DOHH2 (cell line): ENCODE measurements around the gene MDH1B.

Experiments used
- H3F3A ChIP-seq: fragments of 200-600 bp; sonication (generic), shearing (Covaris generic); 2 replicates; pipeline ENCODE4 v1.6.0; 2016; ENCODE audit warnings: antibody characterized with exemption, mild to moderate bottlenecking; ENCODE audit not compliant: control insufficient read depth, insufficient read depth
- H3K27ac ChIP-seq: fragments of 200-600 bp; sonication (generic); 2 replicates; pipeline ENCODE4 v1.5.1; 2014; ENCODE audit warnings: low read depth, mild to moderate bottlenecking, low read length, moderate library complexity
- H3K27me3 ChIP-seq: fragments of 200-600 bp; sonication (generic); 2 replicates; pipeline ENCODE4 v1.6.1; 2014; ENCODE audit warnings: mild to moderate bottlenecking, low read length, mixed read lengths; ENCODE audit not compliant: control insufficient read depth
- H3K36me3 ChIP-seq: fragments of 200-600 bp; sonication (generic); 2 replicates; pipeline ENCODE4 v1.6.1; 2014; ENCODE audit warnings: mild to moderate bottlenecking, low read length, moderate library complexity, mixed read lengths; ENCODE audit not compliant: control insufficient read depth
- H3K4me1 ChIP-seq: fragments of 200-600 bp; sonication (generic); 2 replicates; pipeline ENCODE4 v1.6.1; 2014; ENCODE audit warnings: mild to moderate bottlenecking, low read length, mixed read lengths; ENCODE audit not compliant: control insufficient read depth
- H3K4me2 ChIP-seq: fragments of 200-600 bp; sonication (generic); 2 replicates; pipeline ENCODE4 v1.6.0; 2014; ENCODE audit warnings: mild to moderate bottlenecking, low read length, moderate library complexity
- H3K4me3 ChIP-seq: fragments of 200-600 bp; sonication (generic); 2 replicates; pipeline ENCODE4 v1.5.1; 2014; ENCODE audit warnings: mild to moderate bottlenecking, low read length, mixed read lengths
- H3K79me2 ChIP-seq: fragments of 200-600 bp; sonication (generic); 2 replicates; pipeline ENCODE4 v1.6.1; 2014; ENCODE audit warnings: mild to moderate bottlenecking, low read length, mixed read lengths; ENCODE audit not compliant: control insufficient read depth
- H3K9me2 ChIP-seq: fragments of 200-600 bp; sonication (generic); replicated peaks from 2 replicates; pipeline ENCODE4 v1.6.1; 2014; ENCODE audit warnings: mild to moderate bottlenecking, low read length, mixed read lengths; ENCODE audit not compliant: control insufficient read depth
- H3K9me3 ChIP-seq: fragments of 200-600 bp; sonication (generic); 2 replicates; pipeline ENCODE4 v1.6.1; 2014; ENCODE audit warnings: antibody characterized with exemption, low read length, mixed read lengths; ENCODE audit not compliant: control insufficient read depth, insufficient read depth
- H4K20me1 ChIP-seq: fragments of 200-600 bp; sonication (generic); 2 replicates; pipeline ENCODE4 v1.6.0; 2014; ENCODE audit warnings: low read depth, mild to moderate bottlenecking, antibody characterized with exemption, low read length, moderate library complexity; ENCODE audit not compliant: control insufficient read depth, insufficient read depth
- EZH2phosphoT487 ChIP-seq: fragments of 200-600 bp; sonication (generic); IDR thresholded peaks from 2 replicates; pipeline ENCODE4 v1.6.1; 2017; ENCODE audit warnings: borderline replicate concordance, mild to moderate bottlenecking, antibody characterized with exemption, low read length, moderate library complexity, mixed read lengths
- TF ChIP-seq, protein P1 (sequence below): fragments of 200-600 bp; sonication (generic); IDR thresholded peaks from one replicate; pipeline ENCODE4 v1.5.1; 2014; ENCODE audit warnings: antibody characterized with exemption, mild to moderate bottlenecking, low read depth, low read length; ENCODE audit not compliant: poor library complexity, severe bottlenecking

The MDH1B gene

GRCh38 chr2:206713746-206714145, 51.4 kb downstream of the MDH1B start:
- no peaks in the 10 kb centered on the region for H4K20me1 ChIP-seq
- H3F3A ChIP-seq, result no peaks in the 10 kb centered on the region
- TF ChIP-seq, protein P1, sequence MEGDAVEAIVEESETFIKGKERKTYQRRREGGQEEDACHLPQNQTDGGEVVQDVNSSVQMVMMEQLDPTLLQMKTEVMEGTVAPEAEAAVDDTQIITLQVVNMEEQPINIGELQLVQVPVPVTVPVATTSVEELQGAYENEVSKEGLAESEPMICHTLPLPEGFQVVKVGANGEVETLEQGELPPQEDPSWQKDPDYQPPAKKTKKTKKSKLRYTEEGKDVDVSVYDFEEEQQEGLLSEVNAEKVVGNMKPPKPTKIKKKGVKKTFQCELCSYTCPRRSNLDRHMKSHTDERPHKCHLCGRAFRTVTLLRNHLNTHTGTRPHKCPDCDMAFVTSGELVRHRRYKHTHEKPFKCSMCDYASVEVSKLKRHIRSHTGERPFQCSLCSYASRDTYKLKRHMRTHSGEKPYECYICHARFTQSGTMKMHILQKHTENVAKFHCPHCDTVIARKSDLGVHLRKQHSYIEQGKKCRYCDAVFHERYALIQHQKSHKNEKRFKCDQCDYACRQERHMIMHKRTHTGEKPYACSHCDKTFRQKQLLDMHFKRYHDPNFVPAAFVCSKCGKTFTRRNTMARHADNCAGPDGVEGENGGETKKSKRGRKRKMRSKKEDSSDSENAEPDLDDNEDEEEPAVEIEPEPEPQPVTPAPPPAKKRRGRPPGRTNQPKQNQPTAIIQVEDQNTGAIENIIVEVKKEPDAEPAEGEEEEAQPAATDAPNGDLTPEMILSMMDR, result no peak
- 0 out of 2 replicates have a peak, but pooled peaks cover 3% of the 10 kb centered on the region for H3K27me3 ChIP-seq
- H3K9me2 ChIP-seq, result no peaks in the 10 kb centered on the region
- no peaks in the 10 kb centered on the region for H3K79me2 ChIP-seq
- no peak overlapping the region for H3K4me3 ChIP-seq
- no peaks in the 10 kb centered on the region for H3K9me3 ChIP-seq
- no peak overlapping the region for H3K4me2 ChIP-seq
- H3K4me1 ChIP-seq, result no peaks in the 10 kb centered on the region
- H3K27ac ChIP-seq, result no peak overlapping the region
- no peaks in the 10 kb centered on the region for H3K36me3 ChIP-seq

DNA sequence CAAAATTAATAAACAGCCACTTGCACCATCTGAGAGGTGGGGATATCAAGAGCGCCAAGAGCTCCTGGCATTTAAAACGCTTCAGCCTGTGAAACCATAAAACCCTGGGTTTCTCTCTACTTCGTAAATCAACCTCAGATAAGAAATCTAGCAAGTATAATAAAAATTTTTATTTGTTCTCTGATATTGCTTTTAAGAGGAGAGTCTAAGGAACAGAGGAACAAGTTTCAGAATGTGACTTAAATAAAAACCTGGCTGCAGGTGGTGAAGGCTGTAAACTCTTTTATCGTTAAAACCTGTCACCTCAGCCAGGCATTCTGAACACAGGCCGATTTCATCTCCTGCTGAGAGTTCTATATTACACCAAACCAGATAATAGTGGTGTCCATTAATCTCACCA, 56.8 kb downstream of the MDH1B start:
- Histone ChIP-seq H3K9me3 (no peaks in the 10 kb centered on the region), H3K9me2 (no peaks in the 10 kb centered on the region), H3K79me2 (no peaks in the 10 kb centered on the region), H3F3A (no peaks in the 10 kb centered on the region), H3K4me3 (no peak overlapping the region), H3K27me3 (peaks cover 13% of the 10 kb centered on the region), H3K4me1 (no peaks in the 10 kb centered on the region), H3K4me2 (no peak overlapping the region), H3K36me3 (no peaks in the 10 kb centered on the region), H4K20me1 (no peaks in the 10 kb centered on the region), H3K27ac (no peak overlapping the region)
- TF ChIP-seq, protein P1, result no peak
- no peak for TF ChIP-seq EZH2phosphoT487

DNA sequence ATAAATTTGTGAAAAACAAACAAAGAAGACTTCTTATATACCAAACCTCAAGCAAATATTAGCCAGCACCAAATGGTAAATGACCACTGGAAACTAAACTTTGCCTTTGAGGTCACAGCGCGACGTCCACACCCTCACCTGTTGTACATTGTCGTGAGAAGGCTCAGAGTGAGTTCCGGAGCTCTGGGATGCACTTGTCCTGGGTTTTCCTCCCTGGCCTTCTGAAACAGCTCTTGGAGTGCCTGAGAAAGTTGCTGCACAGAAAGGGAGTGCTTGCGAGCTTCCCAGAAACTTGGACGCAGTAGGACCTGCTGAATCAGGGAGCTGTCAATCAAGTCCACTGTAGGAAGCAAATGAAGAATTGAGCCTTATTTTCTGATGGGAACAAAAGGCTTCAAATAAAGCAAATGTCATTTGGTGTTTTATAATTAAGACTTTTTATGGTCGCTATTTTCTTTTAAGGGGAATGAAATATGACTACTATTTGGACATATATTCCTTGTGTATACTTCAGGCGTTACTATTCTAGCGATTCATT, 57.9 kb downstream of the MDH1B start:
- Histone ChIP-seq H3K36me3 (no peaks in the 10 kb centered on the region), H3F3A (no peaks in the 10 kb centered on the region), H3K4me2 (no peak overlapping the region), H3K79me2 (no peaks in the 10 kb centered on the region), H3K4me1 (no peaks in the 10 kb centered on the region), H3K9me2 (no peaks in the 10 kb centered on the region), H3K27ac (no peak overlapping the region), H3K9me3 (no peaks in the 10 kb centered on the region), H4K20me1 (no peaks in the 10 kb centered on the region), H3K4me3 (no peak overlapping the region), H3K27me3 (peaks cover 12% of the 10 kb centered on the region)
- TF ChIP-seq EZH2phosphoT487, result no peak
- TF ChIP-seq, protein P1, result no peak
